Bronchial epithelial cell (primary cell): ENCODE data around the gene MFAP2. TPM values are rescaled to one million over a fixed set of nuclear protein-coding genes. Genes with fewer than 3 reads are reported as not detected.

Experiments
- DNase-seq: peaks from one replicate; pipeline ENCODE4 v3.0.0-alpha.2; 2010; ENCODE audit warnings: low read depth
- FAIRE-seq: peaks from 2 replicates; lab custom pipeline; 2011; peaks lifted over from hg19 to GRCh38; lab: Jason Lieb, UNC
- H3K27me3 ChIP-seq: 2 replicates; pipeline ENCODE4 v1.5.1; 2011; ENCODE audit warnings: low read length; ENCODE audit not compliant: control insufficient read depth, insufficient read depth
- H3K36me3 ChIP-seq: 2 replicates; pipeline ENCODE4 v1.5.1; 2011; ENCODE audit warnings: low read length; ENCODE audit not compliant: control insufficient read depth, insufficient read depth
- H3K4me3 ChIP-seq: 2 replicates; pipeline ENCODE4 v1.5.1; 2011; ENCODE audit warnings: mild to moderate bottlenecking, low read depth, low read length, control low read depth
- total RNA-seq: library from RNA; depleted of rRNA; stranded (reverse); fragments of >200 nt; gene quantifications from 2 replicates; pipeline ENCODE4 v1.2.1, GENCODE V29; 2014
- TF ChIP-seq, protein P1 (sequence below): IDR thresholded peaks from 2 replicates; pipeline ENCODE4 v1.5.1; 2011; ENCODE audit warnings: mild to moderate bottlenecking, moderate library complexity, low read length, control low read depth, inconsistent platforms; ENCODE audit not compliant: insufficient read depth, severe bottlenecking

Gene MFAP2
- total RNA-seq, 1 donor from 2014 or later: 7.9 TPM

DNA sequence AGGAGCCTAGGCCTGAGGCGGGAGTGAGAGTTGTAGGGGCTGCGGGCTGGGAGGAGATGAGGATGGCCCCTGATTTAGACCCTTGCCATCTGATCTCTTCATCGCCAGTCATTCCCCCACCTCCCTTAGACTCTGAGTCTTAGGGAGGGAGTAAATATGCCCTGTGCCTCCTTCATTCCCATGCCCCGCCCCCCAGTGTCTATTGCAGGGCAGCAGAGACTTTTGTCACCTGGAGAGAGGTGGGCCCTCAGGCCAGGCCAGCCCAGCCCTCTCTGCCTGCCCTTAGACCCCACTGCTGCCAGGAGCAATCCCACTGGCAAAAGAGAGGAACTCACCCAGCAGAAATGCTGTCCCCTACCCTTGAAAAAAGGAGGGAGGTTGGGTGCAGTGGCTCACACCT is 3.2 kb upstream of the MFAP2 start:
- H3K36me3 ChIP-seq: peaks cover 5% of the 10 kb centered on the region
- TF ChIP-seq, protein P1, sequence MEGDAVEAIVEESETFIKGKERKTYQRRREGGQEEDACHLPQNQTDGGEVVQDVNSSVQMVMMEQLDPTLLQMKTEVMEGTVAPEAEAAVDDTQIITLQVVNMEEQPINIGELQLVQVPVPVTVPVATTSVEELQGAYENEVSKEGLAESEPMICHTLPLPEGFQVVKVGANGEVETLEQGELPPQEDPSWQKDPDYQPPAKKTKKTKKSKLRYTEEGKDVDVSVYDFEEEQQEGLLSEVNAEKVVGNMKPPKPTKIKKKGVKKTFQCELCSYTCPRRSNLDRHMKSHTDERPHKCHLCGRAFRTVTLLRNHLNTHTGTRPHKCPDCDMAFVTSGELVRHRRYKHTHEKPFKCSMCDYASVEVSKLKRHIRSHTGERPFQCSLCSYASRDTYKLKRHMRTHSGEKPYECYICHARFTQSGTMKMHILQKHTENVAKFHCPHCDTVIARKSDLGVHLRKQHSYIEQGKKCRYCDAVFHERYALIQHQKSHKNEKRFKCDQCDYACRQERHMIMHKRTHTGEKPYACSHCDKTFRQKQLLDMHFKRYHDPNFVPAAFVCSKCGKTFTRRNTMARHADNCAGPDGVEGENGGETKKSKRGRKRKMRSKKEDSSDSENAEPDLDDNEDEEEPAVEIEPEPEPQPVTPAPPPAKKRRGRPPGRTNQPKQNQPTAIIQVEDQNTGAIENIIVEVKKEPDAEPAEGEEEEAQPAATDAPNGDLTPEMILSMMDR: no peak
- DNase-seq (no peak), FAIRE-seq (no peak)
- no peak overlapping the region for H3K4me3 ChIP-seq
- no peaks in the 10 kb centered on the region for H3K27me3 ChIP-seq

DNA sequence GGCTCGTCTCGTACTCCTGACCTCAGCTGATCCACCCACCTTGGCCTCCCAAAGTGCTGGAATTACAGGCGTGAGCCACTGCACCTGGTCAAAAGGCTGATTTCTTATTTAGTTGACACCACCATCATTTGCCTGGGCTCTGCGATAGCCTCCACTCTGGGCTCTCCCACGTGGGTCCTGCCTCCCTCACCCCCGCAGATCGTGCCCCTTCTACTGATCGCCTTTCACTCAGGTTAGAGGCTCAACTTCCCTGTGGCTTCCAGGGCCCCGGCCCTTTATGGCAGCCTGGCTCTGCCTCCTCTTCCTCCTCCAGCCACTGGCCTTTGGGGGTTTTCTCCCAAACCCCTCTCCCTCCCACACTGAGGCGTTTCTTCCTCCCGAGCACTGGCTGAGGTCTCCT is 2.5 kb upstream of the MFAP2 start:
- TF ChIP-seq, protein P1: no peak
- peaks cover 4% of the 10 kb centered on the region for H3K36me3 ChIP-seq
- FAIRE-seq (no peak), DNase-seq (no peak)
- H3K4me3 ChIP-seq: no peak overlapping the region
- no peaks in the 10 kb centered on the region for H3K27me3 ChIP-seq

DNA sequence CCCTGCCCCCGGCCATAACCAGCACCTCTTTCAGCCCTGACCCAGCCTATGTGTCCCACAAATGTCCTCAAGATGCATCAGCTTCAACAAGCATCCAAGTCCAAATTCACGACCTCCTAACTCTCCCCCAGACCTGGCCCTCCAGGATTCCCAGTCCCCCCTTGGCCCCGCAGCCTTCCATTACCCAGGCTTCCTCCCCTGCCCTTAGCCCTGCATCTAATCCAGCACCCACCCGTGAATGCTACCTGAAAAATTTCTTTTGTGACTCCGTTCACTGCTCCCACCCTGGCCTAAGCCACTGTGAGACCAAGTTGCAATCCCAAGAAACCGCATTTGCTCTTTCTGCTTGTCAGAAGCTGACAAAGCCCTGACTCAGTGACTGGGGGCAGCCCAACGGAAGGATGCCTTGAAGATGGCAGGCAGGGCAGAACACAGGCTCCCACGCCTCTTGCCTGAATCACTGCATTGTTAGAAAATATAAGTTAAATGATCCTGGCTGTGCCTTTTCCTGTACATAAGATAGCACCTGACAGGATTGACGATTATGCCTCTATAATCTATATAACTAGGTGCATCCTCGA is 939 bp upstream of the MFAP2 start:
- H3K4me3 ChIP-seq: peak overlapping the region; percentile 2
- DNase-seq: peak; percentile 93
- H3K27me3 ChIP-seq: no peaks in the 10 kb centered on the region
- TF ChIP-seq, protein P1: no peak
- no peak for FAIRE-seq
- peaks cover 1% of the 10 kb centered on the region for H3K36me3 ChIP-seq

DNA sequence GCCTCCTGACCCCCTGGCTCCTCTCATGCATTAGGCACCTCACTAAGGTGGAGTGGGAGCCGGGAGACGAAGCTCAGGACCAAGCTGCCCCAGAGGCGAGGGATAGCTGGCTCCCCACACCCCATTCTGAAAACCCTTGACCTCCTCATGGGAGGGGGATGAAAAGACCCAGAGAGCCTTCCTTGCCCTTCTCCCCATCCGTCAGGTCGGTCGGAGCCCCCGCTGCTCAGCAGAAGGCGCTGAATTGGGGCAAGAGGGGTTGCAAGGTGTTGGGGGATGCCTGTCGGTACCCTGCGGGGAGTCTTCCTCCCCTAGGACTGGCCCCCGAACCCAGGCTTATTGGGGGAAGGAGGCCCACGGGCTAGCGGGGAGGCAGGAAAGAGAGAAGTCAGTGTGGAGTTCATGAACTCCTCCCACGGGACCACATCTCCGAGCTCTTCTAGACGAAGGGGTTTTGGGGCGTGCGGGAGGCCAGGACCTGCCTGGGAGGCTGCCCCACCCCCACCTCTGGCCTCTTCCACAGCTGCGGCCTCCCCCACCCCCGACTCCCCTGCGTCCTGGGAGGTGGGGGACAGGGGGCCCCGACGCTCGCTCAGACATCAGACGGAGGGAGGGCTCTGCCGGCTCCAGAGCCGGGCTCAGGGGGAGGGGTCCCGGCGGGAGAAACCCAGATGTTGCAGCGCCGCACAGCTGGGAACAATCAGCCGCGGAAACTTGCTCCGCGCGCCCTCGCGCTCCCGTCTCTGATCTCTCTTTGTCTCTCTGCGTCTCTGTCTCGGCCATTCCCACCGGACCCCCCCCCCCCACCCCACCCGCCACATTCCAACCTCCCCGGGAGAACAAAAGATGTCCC is 719 bp downstream of the MFAP2 start:
- Histone ChIP-seq H3K36me3 (no peaks in the 10 kb centered on the region), H3K27me3 (no peaks in the 10 kb centered on the region), H3K4me3 (peak overlapping the region; percentile 59)
- no peak for DNase-seq
- FAIRE-seq: no peak
- TF ChIP-seq, protein P1: no peak

DNA sequence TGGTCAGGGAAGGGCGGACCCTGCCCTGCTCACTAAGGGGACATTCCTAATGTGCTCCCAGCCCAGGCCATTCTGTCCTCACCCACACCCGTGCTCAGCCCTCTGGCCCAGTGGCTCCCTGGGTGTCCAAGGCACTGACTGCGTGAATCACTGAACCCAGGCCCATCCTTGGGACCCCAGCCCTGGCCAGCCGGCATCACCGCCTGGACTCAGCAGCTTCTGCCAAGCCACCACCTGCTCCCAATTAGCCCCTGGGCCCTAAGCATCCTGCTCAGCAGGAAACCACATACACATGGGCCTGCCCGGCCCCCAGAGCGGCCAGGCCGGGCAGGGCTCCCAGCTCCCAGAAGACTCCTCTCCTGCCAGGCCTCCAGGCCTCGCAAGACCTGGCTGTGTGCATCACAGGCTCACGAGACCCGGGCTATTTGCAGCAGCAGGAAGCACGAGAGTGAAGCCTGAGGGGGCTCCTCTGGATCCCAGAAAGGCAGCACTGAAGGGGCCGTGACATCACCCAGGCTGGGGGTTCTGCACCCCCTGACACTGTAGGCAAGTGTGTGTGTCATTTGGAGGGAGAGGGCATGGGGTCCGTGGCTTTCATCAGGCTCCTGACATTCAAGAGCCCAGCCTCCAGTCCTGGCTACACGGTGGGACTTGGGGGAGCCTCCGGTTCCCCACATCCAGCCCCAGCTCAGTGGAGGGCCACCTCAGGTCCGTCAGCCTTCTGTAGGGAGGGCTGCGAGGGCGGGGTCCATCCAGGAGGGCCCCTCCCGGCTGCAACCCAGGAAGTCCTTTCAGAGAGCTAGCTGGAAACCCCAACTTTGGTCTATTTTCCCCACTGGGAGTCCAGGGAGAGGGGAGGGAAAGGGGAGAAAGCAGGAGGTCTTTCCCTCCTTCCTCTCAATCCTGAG is 1.6 kb downstream of the MFAP2 start:
- Histone ChIP-seq H3K27me3 (no peaks in the 10 kb centered on the region), H3K36me3 (no peaks in the 10 kb centered on the region), H3K4me3 (peak overlapping the region; percentile 59)
- TF ChIP-seq, protein P1: no peak
- FAIRE-seq (peak; percentile 50), DNase-seq (no peak)
